Activated T-helper 1 cell treated with Interleukin-2 at 50 U/mL for 16 hours (primary cell): Measurements from ENCODE around the gene ABCG2.

Experiments
- DNase-seq: peaks from one replicate; pipeline ENCODE4 v3.0.0-alpha.2; 2020; ENCODE audit warnings: low read depth

The ABCG2 gene

GRCh38 chr4:88064410-88064809 lies 94.0 kb downstream of the ABCG2 start:
- no peak for DNase-seq

- no peak for DNase-seq
These were observed 94.7 kb downstream of the ABCG2 start for GRCh38 chr4:88063634-88064296.

- no peak for DNase-seq
These were observed 95.6 kb downstream of the ABCG2 start for GRCh38 chr4:88062843-88063242.

- DNase-seq, result no peak
These were observed 96.1 kb downstream of the ABCG2 start for GRCh38 chr4:88062311-88062710.

- no peak for DNase-seq
These were observed 98.0 kb downstream of the ABCG2 start for GRCh38 chr4:88060431-88060830.

- no peak for DNase-seq
These were observed 98.7 kb downstream of the ABCG2 start for GRCh38 chr4:88059766-88060165.

- DNase-seq, result no peak
These were observed 100.1 kb downstream of the ABCG2 start for GRCh38 chr4:88058295-88058694.

GRCh38 chr4:88054901-88055300 lies 103.5 kb downstream of the ABCG2 start:
- no peak for DNase-seq

GRCh38 chr4:88054229-88054628 lies 104.2 kb downstream of the ABCG2 start:
- DNase-seq, result no peak

- no peak for DNase-seq
These were observed 113.4 kb downstream of the ABCG2 start for GRCh38 chr4:88045021-88045420.

- no peak for DNase-seq
These were observed 114.7 kb downstream of the ABCG2 start for GRCh38 chr4:88043586-88044340.

GRCh38 chr4:88043001-88043400 lies 115.4 kb downstream of the ABCG2 start:
- DNase-seq, result no peak

- DNase-seq, result no peak
These were observed 116.8 kb downstream of the ABCG2 start for GRCh38 chr4:88041626-88042025.

- no peak for DNase-seq
These were observed 117.7 kb downstream of the ABCG2 start for GRCh38 chr4:88040707-88041106.
